Activated T-helper 2 cell treated with anti-CD3 and anti-CD28 coated beads, Interferon-gamma antibody, Interleukin-2, Interleukin-4, amounts not matched to agents 10 μg/mL and 5 μg/mL and 100 μg/mL, durations not matched to agents 14 hours and 24 hours and 36 hours (primary cell): ENCODE results near the gene CR1. TPM values are rescaled to one million over a fixed set of nuclear protein-coding genes. Genes with fewer than 3 reads are reported as not detected.
"Not testable (repeated sequence)": the region's sequence is repeated elsewhere in the genome, so short reads cannot be mapped to it uniquely, and the experiment has no call there.

ENCODE experiments used
- DNase-seq: peaks from one replicate; pipeline ENCODE4 v3.0.0; 2021; ENCODE audit warnings: low spot score
- H3K27ac Mint-ChIP-seq: one replicate; pipeline ENCODE4 v1.8.0; 2021; ENCODE audit warnings: mixed read lengths
- H3K27me3 Mint-ChIP-seq: one replicate; pipeline ENCODE4 v1.8.0; 2021; ENCODE audit warnings: low read depth, mixed read lengths
- H3K36me3 Mint-ChIP-seq: one replicate; pipeline ENCODE4 v1.8.0; 2021; ENCODE audit warnings: low read depth, mixed read lengths
- H3K4me1 Mint-ChIP-seq: one replicate; pipeline ENCODE4 v1.8.0; 2021; ENCODE audit warnings: low read depth, mixed read lengths
- H3K4me3 Mint-ChIP-seq: one replicate; pipeline ENCODE4 v1.8.0; 2021; ENCODE audit warnings: low read depth, mild to moderate bottlenecking, moderate library complexity, mixed read lengths
- H3K9me3 Mint-ChIP-seq: one replicate; pipeline ENCODE4 v1.8.0; 2021; ENCODE audit warnings: mixed read lengths
- intact Hi-C: fragments of 100-400 bp; cut with micrococcal nuclease; formaldehyde crosslinking; loops from one replicate; pipeline ENCODE4 v1.15.1; 2023
- total RNA-seq: library from RNA; stranded (reverse); gene quantifications from 2 replicates; pipeline ENCODE4 v1.2.3, GENCODE V29; 2022

CR1 gene
- total RNA-seq, 1 donor from 2014 or later, result not detected

DNA sequence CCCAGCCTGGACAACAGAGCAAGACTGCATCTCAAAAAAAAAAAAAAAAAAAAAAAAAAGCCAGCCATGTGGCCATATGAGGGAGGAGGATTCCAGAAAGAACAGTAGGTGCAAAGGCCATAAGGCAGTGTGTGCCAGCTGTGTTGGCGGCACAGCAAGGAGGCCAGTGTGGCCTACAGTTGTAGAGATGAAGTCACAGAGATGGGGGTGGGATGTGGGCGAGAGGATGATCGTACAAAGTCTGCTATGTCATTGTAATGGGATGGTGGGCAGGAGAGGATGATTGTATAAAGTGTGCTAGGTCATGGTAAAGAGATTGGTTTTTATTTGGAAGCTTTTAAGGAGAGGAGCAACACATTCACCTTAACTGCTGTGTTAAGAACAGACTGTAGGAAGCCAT is 9.8 kb upstream of the CR1 start:
- Mint-ChIP-seq H3K4me1 (no peaks in the 10 kb centered on the region), H3K36me3 (no peaks in the 10 kb centered on the region), H3K9me3 (no peaks in the 10 kb centered on the region), H3K4me3 (no peak overlapping the region), H3K27me3 (peaks cover 17% of the 10 kb centered on the region), H3K27ac (no peak overlapping the region)
- DNase-seq, result no peak
- intact Hi-C loops, result no loop called here

DNA sequence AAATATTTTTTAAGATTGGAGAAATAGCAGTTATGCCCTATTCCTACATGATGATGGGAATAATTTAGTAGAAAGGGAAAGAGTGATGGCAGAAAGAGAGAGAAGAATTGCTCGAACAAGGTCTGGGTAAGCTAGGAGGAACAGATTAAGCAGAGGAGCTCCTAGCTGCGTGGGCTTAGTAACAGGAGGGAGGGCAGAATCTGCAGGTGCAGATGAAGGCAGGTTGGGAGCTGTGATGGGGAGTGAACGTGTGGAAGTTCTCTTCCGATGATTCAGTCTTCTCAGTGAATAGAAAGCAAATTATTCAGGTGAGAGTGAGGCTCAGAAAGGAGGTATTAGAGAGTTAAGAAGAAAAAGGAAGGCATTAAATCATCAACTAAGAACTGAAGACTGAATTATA is 8.3 kb upstream of the CR1 start:
- DNase-seq, result no peak
- intact Hi-C loops, result no loop called here
- Mint-ChIP-seq H3K4me1 (no peaks in the 10 kb centered on the region), H3K27ac (no peak overlapping the region), H3K9me3 (no peaks in the 10 kb centered on the region), H3K4me3 (no peak overlapping the region), H3K27me3 (peaks cover 14% of the 10 kb centered on the region), H3K36me3 (no peaks in the 10 kb centered on the region)

DNA sequence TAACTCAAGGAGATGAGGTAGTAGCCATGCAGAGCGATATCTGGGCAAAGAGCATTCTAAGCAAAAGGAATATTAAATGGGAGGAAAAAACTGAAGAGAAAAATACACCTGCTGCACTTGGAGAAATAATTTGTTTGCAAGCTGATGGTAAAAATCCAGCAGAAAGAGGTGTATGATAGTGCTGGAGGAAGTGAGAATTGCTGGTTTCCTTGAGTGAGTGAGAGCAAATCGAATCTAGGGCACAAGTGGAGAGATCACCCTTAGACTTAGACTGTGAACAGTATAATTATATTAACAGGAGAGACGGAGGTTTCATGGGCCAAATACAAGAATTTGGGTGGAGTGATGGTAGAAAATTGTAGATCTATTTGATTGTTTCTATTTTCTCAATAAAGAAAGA is 2.7 kb upstream of the CR1 start:
- H3K4me3 Mint-ChIP-seq, result no peak overlapping the region
- H3K36me3 Mint-ChIP-seq, result no peaks in the 10 kb centered on the region
- no peak overlapping the region for H3K27ac Mint-ChIP-seq
- peaks cover 28% of the 10 kb centered on the region for H3K27me3 Mint-ChIP-seq
- no peak for DNase-seq
- intact Hi-C loops, result no loop called here
- peaks cover 8% of the 10 kb centered on the region for H3K4me1 Mint-ChIP-seq
- H3K9me3 Mint-ChIP-seq, result no peaks in the 10 kb centered on the region

DNA sequence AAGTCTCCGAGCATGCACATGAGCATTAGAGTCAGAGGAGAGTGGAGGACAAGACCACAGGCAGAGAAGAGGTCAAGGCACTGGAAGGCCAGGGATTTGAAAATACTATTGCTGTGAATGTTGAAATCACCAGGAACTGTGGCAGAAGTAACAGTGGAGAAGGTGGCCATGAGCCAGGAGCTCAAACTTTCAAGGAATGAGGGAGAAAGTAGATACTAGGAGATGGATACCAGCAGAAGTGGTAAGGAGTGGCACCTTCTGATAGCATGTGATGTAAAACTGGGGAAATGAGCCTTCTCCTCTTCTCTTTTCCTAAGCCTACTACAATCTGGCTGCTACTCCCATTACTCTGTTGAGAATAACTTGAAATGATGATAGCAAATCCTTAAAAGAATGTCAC is 1.8 kb upstream of the CR1 start:
- H3K9me3 Mint-ChIP-seq, result no peaks in the 10 kb centered on the region
- H3K36me3 Mint-ChIP-seq, result no peaks in the 10 kb centered on the region
- intact Hi-C loops, result no loop called here
- peaks cover 32% of the 10 kb centered on the region for H3K27me3 Mint-ChIP-seq
- DNase-seq, result no peak
- H3K4me3 Mint-ChIP-seq, result no peak overlapping the region
- peaks cover 9% of the 10 kb centered on the region for H3K4me1 Mint-ChIP-seq
- no peak overlapping the region for H3K27ac Mint-ChIP-seq

DNA sequence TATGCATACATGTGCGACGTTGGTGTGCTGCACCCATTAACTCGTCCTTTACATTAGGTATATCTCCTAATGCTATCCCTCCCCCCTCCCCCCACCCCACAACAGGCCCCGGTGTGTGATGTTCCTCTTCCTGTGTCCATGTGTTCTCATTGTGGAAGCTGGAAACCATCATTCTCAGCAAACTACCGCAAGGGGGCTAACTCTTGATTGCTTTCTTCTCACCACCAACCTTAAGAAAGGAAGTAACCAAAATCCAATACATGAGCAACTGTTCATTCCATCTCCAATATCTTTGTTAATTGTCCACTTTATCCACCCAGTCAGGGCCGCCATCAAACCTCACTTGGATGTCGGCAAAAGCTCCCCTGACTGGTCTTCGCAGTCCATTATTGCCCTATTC is 676 bp upstream of the CR1 start:
- DNase-seq, H3K9me3 Mint-ChIP-seq, H3K27ac Mint-ChIP-seq, H3K4me3 Mint-ChIP-seq, H3K36me3 Mint-ChIP-seq: not testable (repeated sequence)
- H3K4me1 Mint-ChIP-seq, result peaks cover 16% of the 10 kb centered on the region
- intact Hi-C loops, result loop anchor here (5.0 kb wide), 1 partner anchor 38 kb away; no protein-coding TSS in a partner anchor
- H3K27me3 Mint-ChIP-seq, result peaks cover 30% of the 10 kb centered on the region

DNA sequence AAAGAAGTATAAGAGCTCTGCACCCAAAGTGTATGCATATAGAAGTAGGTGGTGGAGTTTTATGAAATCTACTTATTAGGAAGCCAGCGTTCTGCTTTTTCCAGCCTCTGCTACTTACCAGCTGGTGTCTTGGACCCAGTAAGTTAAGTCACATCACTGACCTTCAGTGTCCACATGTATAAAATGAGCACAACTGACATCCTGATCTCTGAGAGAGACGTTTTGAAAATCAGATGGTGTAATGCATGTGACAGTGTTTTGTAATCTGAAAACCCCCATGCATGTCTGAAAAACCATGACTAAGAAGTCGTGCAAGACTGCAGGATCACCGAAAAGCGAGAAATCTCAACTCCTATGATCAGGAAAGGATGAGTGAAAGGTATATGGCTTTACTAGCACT is 2.0 kb downstream of the CR1 start:
- DNase-seq, result no peak
- H3K27me3 Mint-ChIP-seq, result peaks cover 42% of the 10 kb centered on the region
- no peaks in the 10 kb centered on the region for H3K9me3 Mint-ChIP-seq
- no peak overlapping the region for H3K27ac Mint-ChIP-seq
- H3K4me1 Mint-ChIP-seq, result peaks cover 21% of the 10 kb centered on the region
- no peak overlapping the region for H3K4me3 Mint-ChIP-seq
- intact Hi-C loops, result loop anchor here (5.0 kb wide), 1 partner anchor 41 kb away; no protein-coding TSS in a partner anchor
- H3K36me3 Mint-ChIP-seq, result no peaks in the 10 kb centered on the region

DNA sequence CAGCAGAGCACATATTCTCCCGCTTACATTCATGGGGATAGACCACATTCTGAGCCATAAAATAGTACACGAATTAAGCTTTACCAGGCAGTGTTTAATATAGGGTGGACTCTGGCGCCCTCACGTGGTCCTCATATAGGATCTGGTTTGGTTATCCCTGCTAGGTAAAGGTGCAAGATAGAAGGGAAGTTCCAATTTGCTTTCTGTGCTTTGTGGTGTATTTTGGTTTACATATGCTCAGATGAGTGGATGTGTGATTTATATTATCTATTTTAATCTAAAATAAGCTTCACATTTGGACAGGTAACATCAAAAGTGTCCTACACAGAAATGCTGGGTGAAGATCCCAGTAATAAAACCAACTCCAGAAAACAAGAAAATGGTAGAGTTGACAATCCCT is 3.6 kb downstream of the CR1 start:
- Mint-ChIP-seq H3K9me3 (no peaks in the 10 kb centered on the region), H3K36me3 (no peaks in the 10 kb centered on the region), H3K4me1 (peaks cover 21% of the 10 kb centered on the region), H3K4me3 (no peak overlapping the region), H3K27ac (peak overlapping the region; percentile 3), H3K27me3 (peaks cover 56% of the 10 kb centered on the region)
- peak; percentile 37 for DNase-seq
- intact Hi-C loops, result loop anchor here (1.0 to 5.0 kb wide), 4 partner anchors 42 to 415 kb away; no protein-coding TSS in a partner anchor

DNA sequence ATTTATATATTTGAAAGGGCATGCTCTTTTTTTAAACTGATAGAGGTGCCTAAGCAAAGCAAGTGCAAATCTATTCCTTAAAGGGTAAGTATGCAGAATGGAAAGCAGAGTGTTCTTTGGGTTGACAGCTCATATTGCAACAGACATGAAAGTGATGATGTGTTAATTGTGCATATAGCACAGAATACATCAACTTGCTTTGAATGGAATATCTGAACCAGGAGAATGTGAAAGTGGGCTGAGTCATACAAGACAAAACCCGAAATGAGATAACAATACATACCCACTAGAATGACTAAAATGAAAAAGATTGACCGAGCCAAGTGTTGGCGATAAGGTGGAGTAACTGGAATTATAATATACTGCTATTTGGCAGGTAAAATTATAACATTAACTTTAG is 4.3 kb downstream of the CR1 start:
- intact Hi-C loops, result loop anchor here (1.0 kb wide), 3 partner anchors 95 to 450 kb away; no protein-coding TSS in a partner anchor
- Mint-ChIP-seq H3K4me3 (no peak overlapping the region), H3K4me1 (peaks cover 21% of the 10 kb centered on the region), H3K27me3 (peaks cover 57% of the 10 kb centered on the region), H3K9me3 (no peaks in the 10 kb centered on the region), H3K27ac (no peak overlapping the region), H3K36me3 (no peaks in the 10 kb centered on the region)
- no peak for DNase-seq

DNA sequence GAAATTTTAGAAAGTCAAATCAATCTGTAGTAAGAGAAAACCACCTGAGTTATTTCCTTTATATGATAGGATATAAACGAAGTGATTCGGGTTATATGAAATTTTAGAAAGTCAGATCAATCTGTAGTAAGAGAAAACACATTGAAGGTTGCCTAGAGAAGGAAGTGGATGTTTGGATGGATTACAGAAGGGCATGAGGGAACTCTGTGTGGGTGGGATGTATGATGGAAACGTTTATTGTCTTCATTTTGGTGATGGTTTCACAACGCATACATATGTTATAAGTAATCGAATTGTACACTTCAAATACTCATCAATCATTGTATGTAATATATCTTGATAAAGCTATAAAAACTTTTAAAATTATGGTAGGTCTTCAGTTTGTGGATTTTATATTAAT is 5.1 kb downstream of the CR1 start:
- Mint-ChIP-seq H3K4me1 (peaks cover 13% of the 10 kb centered on the region), H3K36me3 (no peaks in the 10 kb centered on the region), H3K27ac (no peak overlapping the region), H3K27me3 (peaks cover 49% of the 10 kb centered on the region), H3K4me3 (no peak overlapping the region), H3K9me3 (no peaks in the 10 kb centered on the region)
- intact Hi-C loops, result no loop called here
- DNase-seq, result no peak

DNA sequence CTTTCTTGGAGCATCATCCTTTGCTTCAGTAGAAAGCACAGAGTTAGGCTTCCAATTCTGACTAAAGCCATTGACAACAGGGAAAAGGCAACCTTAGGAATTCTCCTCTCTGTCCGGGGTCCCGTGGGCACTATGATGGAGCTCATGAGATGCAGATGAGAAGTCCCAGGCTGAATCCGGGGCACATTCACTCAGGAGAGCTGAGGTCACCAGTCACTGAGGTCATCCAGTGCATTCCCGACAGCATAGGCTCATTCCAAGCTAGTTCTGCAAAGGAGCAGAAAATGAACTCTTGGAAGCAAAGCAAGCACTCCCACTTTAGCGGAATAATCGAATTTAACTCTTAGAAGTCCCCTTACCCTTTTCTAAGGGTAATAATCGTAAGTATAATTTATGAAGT is 6.8 kb downstream of the CR1 start:
- DNase-seq, result no peak
- Mint-ChIP-seq H3K27me3 (peaks cover 44% of the 10 kb centered on the region), H3K4me3 (no peak overlapping the region), H3K36me3 (no peaks in the 10 kb centered on the region), H3K27ac (no peak overlapping the region), H3K9me3 (no peaks in the 10 kb centered on the region), H3K4me1 (peaks cover 13% of the 10 kb centered on the region)
- intact Hi-C loops, result no loop called here

DNA sequence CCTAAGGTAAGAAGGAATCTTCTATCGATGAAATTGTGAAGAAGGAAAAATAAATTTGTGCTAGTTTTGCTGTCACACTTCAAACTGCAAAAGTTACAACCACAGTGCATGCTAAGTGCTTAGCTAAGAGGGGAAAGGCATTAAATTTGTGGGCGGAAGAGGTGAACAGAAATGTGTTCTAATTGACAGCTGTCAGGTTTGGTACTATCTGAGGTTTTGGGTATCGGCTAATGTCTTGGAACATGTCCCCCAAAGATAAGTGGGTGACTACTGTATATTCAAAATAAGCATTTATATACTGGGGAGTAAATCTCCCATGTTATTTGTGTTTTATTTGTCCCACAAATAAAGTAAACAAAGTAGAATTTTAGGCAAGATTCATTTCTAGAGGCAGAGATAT is 8.0 kb downstream of the CR1 start:
- intact Hi-C loops, result no loop called here
- Mint-ChIP-seq H3K27me3 (peaks cover 40% of the 10 kb centered on the region), H3K9me3 (no peaks in the 10 kb centered on the region), H3K4me1 (peaks cover 13% of the 10 kb centered on the region), H3K27ac (no peak overlapping the region), H3K36me3 (no peaks in the 10 kb centered on the region), H3K4me3 (no peak overlapping the region)
- no peak for DNase-seq

DNA sequence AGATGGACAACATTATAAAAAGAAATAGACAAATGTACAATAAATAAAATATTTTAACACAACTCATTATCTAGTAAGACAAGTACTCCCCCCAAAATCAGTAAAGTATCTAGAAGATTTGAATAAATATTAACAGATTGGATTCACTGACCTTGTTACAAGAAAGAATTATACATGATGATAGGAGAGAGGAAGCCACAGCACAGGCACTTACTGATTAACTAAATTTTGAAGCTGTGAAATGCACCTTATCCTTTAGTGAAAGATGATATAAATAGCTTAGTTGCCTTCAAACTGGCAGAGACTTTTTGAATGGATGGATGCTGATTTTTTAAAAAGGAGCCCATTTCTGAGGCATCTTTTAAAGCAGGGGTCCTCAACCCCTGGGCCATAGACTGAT is 8.5 kb downstream of the CR1 start:
- H3K4me1 Mint-ChIP-seq, result peaks cover 10% of the 10 kb centered on the region
- no peak for DNase-seq
- H3K4me3 Mint-ChIP-seq, result no peak overlapping the region
- H3K36me3 Mint-ChIP-seq, result no peaks in the 10 kb centered on the region
- no peak overlapping the region for H3K27ac Mint-ChIP-seq
- intact Hi-C loops, result no loop called here
- no peaks in the 10 kb centered on the region for H3K9me3 Mint-ChIP-seq
- peaks cover 40% of the 10 kb centered on the region for H3K27me3 Mint-ChIP-seq

DNA sequence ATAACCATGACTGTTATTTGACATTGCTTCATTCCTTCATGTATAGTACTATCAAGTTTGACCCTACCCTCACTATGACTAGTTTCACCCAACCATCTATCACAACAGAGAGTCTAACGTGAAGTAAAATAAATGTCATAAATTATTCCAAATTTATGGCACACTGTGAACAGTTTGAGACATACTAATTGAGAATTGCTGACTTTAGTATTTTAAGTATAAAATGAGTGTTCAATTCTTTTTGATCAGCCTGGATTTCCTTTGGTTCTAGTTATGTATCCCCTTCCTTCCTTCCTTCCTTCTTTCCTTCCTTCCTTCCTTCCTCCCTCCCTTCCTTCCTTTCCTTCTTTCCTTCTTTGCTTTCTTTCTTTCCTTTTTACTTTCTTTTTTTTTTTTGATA is 14.5 kb downstream of the CR1 start:
- no peak overlapping the region for H3K4me3 Mint-ChIP-seq
- DNase-seq, result no peak
- H3K4me1 Mint-ChIP-seq, result no peaks in the 10 kb centered on the region
- no peaks in the 10 kb centered on the region for H3K9me3 Mint-ChIP-seq
- no peak overlapping the region for H3K27ac Mint-ChIP-seq
- intact Hi-C loops, result no loop called here
- H3K27me3 Mint-ChIP-seq, result peaks cover 32% of the 10 kb centered on the region
- H3K36me3 Mint-ChIP-seq, result no peaks in the 10 kb centered on the region

DNA sequence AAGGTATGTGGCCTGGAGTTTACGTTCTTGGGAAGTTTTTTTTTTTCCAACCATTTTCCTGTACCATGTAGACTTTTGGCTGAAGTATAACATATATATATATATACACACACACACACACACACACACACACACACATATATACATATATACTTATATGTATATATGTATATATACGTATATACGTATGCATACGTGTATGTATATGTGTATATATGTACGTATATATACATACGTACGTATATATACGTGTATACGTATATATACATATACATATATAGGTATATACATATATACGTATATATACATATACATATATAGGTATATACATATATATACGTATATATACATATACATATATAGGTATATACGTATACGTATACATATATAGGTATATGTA is 18.9 kb downstream of the CR1 start:
- Mint-ChIP-seq H3K27ac (no peak overlapping the region), H3K27me3 (peaks cover 32% of the 10 kb centered on the region), H3K4me1 (no peaks in the 10 kb centered on the region), H3K9me3 (no peaks in the 10 kb centered on the region), H3K36me3 (no peaks in the 10 kb centered on the region), H3K4me3 (no peak overlapping the region)
- no peak for DNase-seq
- intact Hi-C loops, result no loop called here
